PC-9 (cell line): Measurements from ENCODE around the gene RIOX2. TPM values are rescaled to one million over a fixed set of nuclear protein-coding genes. Genes with fewer than 3 reads are reported as not detected.

Source experiments
- BruUV-seq: library from RNA; stranded (reverse); fragments of 400-500 nt; replicated peaks from 2 replicates; lab custom pipeline; 2021; lab: Mats Ljungman, UMichigan
- CTCF ChIA-PET: fragments of 300-600 bp; sonication (Branson Sonifier 250); formaldehyde crosslinking; loops from one replicate; lab custom pipeline; 2022; ENCODE audit warnings: antibody characterized with exemption; lab: Charles Lee
- POLR2A ChIA-PET: fragments of 300-600 bp; sonication (Branson Sonifier 250); formaldehyde crosslinking; loops from one replicate; lab custom pipeline; 2022; ENCODE audit warnings: antibody characterized with exemption; ENCODE audit not compliant: unreplicated experiment; lab: Charles Lee
- DNase-seq, 2 experiments: peaks; one replicate each; pipeline versions ENCODE4 v3.0.0 to v3.0.0-alpha.2; 2015 to 2022; ENCODE audit warnings: mixed read lengths in 1 of 2
- H2AFZ ChIP-seq: fragments of 200-600 bp; sonication (generic); 2 replicates; pipeline ENCODE4 v1.8.1; 2017; ENCODE audit warnings: antibody characterized with exemption
- H3F3A ChIP-seq: fragments of 200-600 bp; sonication (generic); 2 replicates; pipeline ENCODE4 v1.8.1; 2017; ENCODE audit warnings: antibody characterized with exemption, mild to moderate bottlenecking, low read depth; ENCODE audit not compliant: insufficient read depth
- H3K27ac ChIP-seq: fragments of 200-600 bp; sonication (generic); 2 replicates; pipeline ENCODE4 v1.6.1; 2016; ENCODE audit warnings: mixed run types
- H3K27me3 ChIP-seq: fragments of 200-600 bp; sonication (generic); 2 replicates; pipeline ENCODE4 v1.6.1; 2016; ENCODE audit warnings: low read depth, mixed run types; ENCODE audit not compliant: insufficient read depth
- H3K36me3 ChIP-seq: fragments of 200-600 bp; sonication (generic); 2 replicates; pipeline ENCODE4 v1.6.1; 2016; ENCODE audit warnings: low read depth, mixed run types
- H3K4me1 ChIP-seq: fragments of 200-600 bp; sonication (generic); replicated peaks from 2 replicates; pipeline ENCODE4 v1.6.1; 2016; ENCODE audit warnings: mixed run types; ENCODE audit not compliant: insufficient read depth
- H3K4me2 ChIP-seq: fragments of 200-600 bp; sonication (generic); 2 replicates; pipeline ENCODE4 v1.6.1; 2017; ENCODE audit warnings: mixed run types
- H3K4me3 ChIP-seq: fragments of 200-600 bp; sonication (generic); 2 replicates; pipeline ENCODE4 v1.6.1; 2016; ENCODE audit warnings: mixed run types
- H3K79me2 ChIP-seq: fragments of 200-600 bp; sonication (generic); 2 replicates; pipeline ENCODE4 v1.6.1; 2017; ENCODE audit warnings: low read depth, mixed run types
- H3K9me2 ChIP-seq: fragments of 200-600 bp; sonication (generic); 2 replicates; pipeline ENCODE4 v1.8.1; 2017; ENCODE audit warnings: mild to moderate bottlenecking; ENCODE audit not compliant: insufficient read depth
- H3K9me3 ChIP-seq: fragments of 200-600 bp; sonication (generic); 2 replicates; pipeline ENCODE4 v1.8.1; 2016; ENCODE audit warnings: low read depth; ENCODE audit not compliant: insufficient read depth
- H4K20me1 ChIP-seq: fragments of 200-600 bp; sonication (generic); 2 replicates; pipeline ENCODE4 v1.8.1; 2017; ENCODE audit not compliant: insufficient read depth
- CTCF ChIP-seq: fragments of 200-600 bp; sonication (generic); conservative IDR thresholded peaks from 2 replicates; pipeline ENCODE4 v1.6.1; 2017; ENCODE audit warnings: mixed run types, antibody characterized with exemption, mild to moderate bottlenecking, moderate library complexity
- EZH2 ChIP-seq: fragments of 200-600 bp; sonication (generic); IDR thresholded peaks from 2 replicates; pipeline ENCODE4 v1.8.0; 2017; ENCODE audit warnings: antibody characterized with exemption, low read depth
- intact Hi-C: fragments of 100-400 bp; cut with micrococcal nuclease; formaldehyde crosslinking; loops from one replicate; pipeline ENCODE4 v1.10.0; 2022; ENCODE audit not compliant: unreplicated experiment
- total RNA-seq: library from RNA; stranded (reverse); gene quantifications from 2 replicates; pipeline ENCODE4 v1.2.3, GENCODE V29; 2021

Gene RIOX2
- total RNA-seq, 1 experiment from 2014 or later = 33.1 TPM

- no peaks in the 10 kb centered on the region for H3K9me2 ChIP-seq
- peaks cover 23% of the 10 kb centered on the region for H3F3A ChIP-seq
- no peak overlapping the region for H3K4me2 ChIP-seq
- H3K27ac ChIP-seq = no peak overlapping the region
- intact Hi-C loops = loop anchor here (5.0 kb wide), 2 partner anchors 68 to 72 kb away; no protein-coding TSS in a partner anchor
- H3K9me3 ChIP-seq = no peaks in the 10 kb centered on the region
- H2AFZ ChIP-seq = no peak overlapping the region
- no peaks in the 10 kb centered on the region for H4K20me1 ChIP-seq
- DNase-seq = no peak
- no peak for TF ChIP-seq EZH2
- BruUV-seq = no TSS peak
- peaks cover 50% of the 10 kb centered on the region for H3K4me1 ChIP-seq
- no peak overlapping the region for H3K4me3 ChIP-seq
- POLR2A ChIA-PET = no interaction called here
- peaks cover 49% of the 10 kb centered on the region for H3K36me3 ChIP-seq
- H3K79me2 ChIP-seq = peaks cover 12% of the 10 kb centered on the region; the same call in 1 of the 2 replicates
- no peaks in the 10 kb centered on the region for H3K27me3 ChIP-seq
- CTCF ChIA-PET = no interaction called here
These were observed 17.9 kb downstream of the RIOX2 start for GRCh38 chr3:97954228-97954827.

GRCh38 chr3:97952872-97953271, 19.4 kb downstream of the RIOX2 start:
- H3F3A ChIP-seq = peaks cover 23% of the 10 kb centered on the region
- no peaks in the 10 kb centered on the region for H3K27me3 ChIP-seq
- ChIA-PET POLR2A (interaction anchor here (0.7 to 0.8 kb wide), 3 partner anchors 19 to 929 kb away, joined by 3 to 7 read pairs (median 6); partner anchors contain the start of gene CRYBG3), CTCF (interaction anchor here (0.7 kb wide), 1 partner anchor 139 kb away, joined by 3 read pairs; no protein-coding TSS in a partner anchor)
- peak overlapping the region; percentile 79 for H3K4me2 ChIP-seq
- H3K79me2 ChIP-seq = peaks cover 12% of the 10 kb centered on the region; the same call in 1 of the 2 replicates
- intact Hi-C loops = loop anchor here (1.0 to 5.0 kb wide), 3 partner anchors 18 to 71 kb away; no protein-coding TSS in a partner anchor
- no TSS peak for BruUV-seq
- H3K4me1 ChIP-seq = peaks cover 43% of the 10 kb centered on the region
- H3K9me2 ChIP-seq = no peaks in the 10 kb centered on the region
- peak overlapping the region; percentile 91 for H3K27ac ChIP-seq
- peak; percentile 69 to 98 for DNase-seq
- no peaks in the 10 kb centered on the region for H3K9me3 ChIP-seq
- TF ChIP-seq EZH2 = no peak
- TF ChIP-seq CTCF = no peak
- peak overlapping the region; percentile 36; the same call in 1 of the 2 replicates for H3K4me3 ChIP-seq
- no peak overlapping the region for H2AFZ ChIP-seq
- no peaks in the 10 kb centered on the region for H4K20me1 ChIP-seq
- H3K36me3 ChIP-seq = peaks cover 55% of the 10 kb centered on the region

- Histone ChIP-seq H3K27me3 (no peaks in the 10 kb centered on the region), H2AFZ (no peak overlapping the region), H3K4me2 (peak overlapping the region; percentile 79), H3K9me2 (no peaks in the 10 kb centered on the region), H3F3A (peaks cover 23% of the 10 kb centered on the region), H3K4me1 (peaks cover 43% of the 10 kb centered on the region), H4K20me1 (no peaks in the 10 kb centered on the region), H3K36me3 (peaks cover 53% of the 10 kb centered on the region), H3K4me3 (peak overlapping the region; percentile 36), H3K79me2 (peaks cover 12% of the 10 kb centered on the region; the same call in 1 of the 2 replicates), H3K27ac (peak overlapping the region; percentile 91), H3K9me3 (no peaks in the 10 kb centered on the region)
- POLR2A ChIA-PET = interaction anchor here (0.7 to 0.8 kb wide), 2 partner anchors 19 to 131 kb away, joined by 3 to 7 read pairs; partner anchors contain the start of gene CRYBG3
- TF ChIP-seq EZH2 (no peak), CTCF (no peak)
- DNase-seq = peak; percentile 26 to 93
- BruUV-seq = no TSS peak
- CTCF ChIA-PET = no interaction called here
- intact Hi-C loops = loop anchor here (5.0 kb wide), 2 partner anchors 70 kb away; no protein-coding TSS in a partner anchor
These were observed 20.0 kb downstream of the RIOX2 start for GRCh38 chr3:97952280-97952679.
